GM19397 (cell line): ENCODE results near the gene AKAP17A.
A peak's percentile ranks its signal among the peaks of the same experiment; 100 is the strongest.
"Not testable (repeated sequence)": the region's sequence is repeated elsewhere in the genome, so short reads cannot be mapped to it uniquely, and the experiment has no call there.

Experiments used
- ATAC-seq: cut with Tn5 transposase; IDR thresholded peaks from one replicate; pipeline ENCODE4 v1.9.1; 2021; ENCODE audit warnings: mild to moderate bottlenecking, moderate library complexity; ENCODE audit not compliant: unreplicated experiment

Gene AKAP17A

GRCh38 chrX:1601768-1602085 lies 10.3 kb downstream of the AKAP17A start:
- no peak for ATAC-seq

- no peak for ATAC-seq
Observed at GRCh38 chrX:1602299-1602698, 10.9 kb downstream of the AKAP17A start.

- no peak for ATAC-seq
Observed at GRCh38 chrX:1606496-1606895, 15.1 kb downstream of the AKAP17A start.

GRCh38 chrX:1609311-1609710 lies 17.9 kb downstream of the AKAP17A start:
- ATAC-seq = no peak

GRCh38 chrX:1609762-1610161 lies 18.4 kb downstream of the AKAP17A start:
- ATAC-seq = peak; percentile 11

GRCh38 chrX:1610166-1610565 lies 18.8 kb downstream of the AKAP17A start:
- peak; percentile 75 for ATAC-seq

GRCh38 chrX:1610736-1611135 lies 19.3 kb downstream of the AKAP17A start:
- no peak for ATAC-seq

GRCh38 chrX:1612641-1613286 lies 21.4 kb downstream of the AKAP17A start:
- no peak for ATAC-seq

GRCh38 chrX:1614927-1615326 lies 23.5 kb downstream of the AKAP17A start, which contains the start of gene ASMT:
Gene ASMT, plus strand, starts transcription at chrX:1615059. Its CDS starts 141 bp downstream, at chrX:1615200.
- ATAC-seq = no peak

GRCh38 chrX:1618689-1619088 lies 27.3 kb downstream of the AKAP17A start:
- ATAC-seq = no peak

- no peak for ATAC-seq
Observed at GRCh38 chrX:1623691-1624090, 32.3 kb downstream of the AKAP17A start.

- ATAC-seq = not testable (repeated sequence)
Observed at GRCh38 chrX:1624158-1624860, 32.9 kb downstream of the AKAP17A start.

GRCh38 chrX:1624861-1625215 lies 33.4 kb downstream of the AKAP17A start:
- not testable (repeated sequence) for ATAC-seq

- no peak for ATAC-seq
Observed at GRCh38 chrX:1629244-1629643, 37.8 kb downstream of the AKAP17A start.

- ATAC-seq = no peak
Observed at GRCh38 chrX:1646009-1646408, 54.6 kb downstream of the AKAP17A start.

- no peak for ATAC-seq
Observed at GRCh38 chrX:1649621-1650020, 58.2 kb downstream of the AKAP17A start.
